GM19099 (cell line): Measurements from ENCODE around the gene ARSD.

ENCODE experiments used
- POLR2A ChIP-seq: IDR thresholded peaks from 3 replicates; pipeline ENCODE4 v1.6.1; 2011; ENCODE audit warnings: low read depth; ENCODE audit not compliant: insufficient read length; ENCODE audit errors: extremely low read depth

Gene ARSD

DNA sequence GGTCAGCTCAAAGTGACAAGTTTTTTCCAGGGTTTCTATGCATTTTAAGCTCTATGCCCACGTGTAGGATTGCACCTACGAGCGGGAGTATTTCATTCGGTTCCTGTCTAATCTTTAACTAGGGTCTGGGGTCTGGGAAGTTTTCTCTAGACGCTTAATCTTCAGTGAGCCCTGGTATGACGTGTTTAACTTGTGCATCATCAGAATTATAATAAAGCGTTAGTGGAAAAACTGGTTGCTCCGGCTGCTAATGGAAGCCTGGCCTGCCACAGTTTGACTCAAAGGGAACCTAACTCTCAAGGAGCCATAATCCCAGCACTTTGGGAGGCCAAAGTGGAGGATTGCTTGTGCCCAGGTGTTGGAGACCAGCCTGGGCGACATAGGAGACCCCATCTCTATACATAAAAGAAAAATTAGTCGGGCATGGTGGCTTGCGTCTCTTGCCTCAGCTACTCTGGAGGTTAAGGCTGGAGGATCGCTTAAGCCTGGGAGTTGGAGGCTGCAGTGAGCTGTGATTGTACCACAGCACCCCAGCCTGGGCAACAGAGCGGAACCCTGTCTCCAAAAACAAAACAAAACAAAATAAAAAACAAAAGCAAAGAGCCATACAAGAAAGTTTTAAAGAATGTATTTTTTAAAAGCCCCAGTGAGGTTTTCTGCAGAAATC lies 30.2 kb downstream of the ARSD start:
- TF ChIP-seq POLR2A: no peak

DNA sequence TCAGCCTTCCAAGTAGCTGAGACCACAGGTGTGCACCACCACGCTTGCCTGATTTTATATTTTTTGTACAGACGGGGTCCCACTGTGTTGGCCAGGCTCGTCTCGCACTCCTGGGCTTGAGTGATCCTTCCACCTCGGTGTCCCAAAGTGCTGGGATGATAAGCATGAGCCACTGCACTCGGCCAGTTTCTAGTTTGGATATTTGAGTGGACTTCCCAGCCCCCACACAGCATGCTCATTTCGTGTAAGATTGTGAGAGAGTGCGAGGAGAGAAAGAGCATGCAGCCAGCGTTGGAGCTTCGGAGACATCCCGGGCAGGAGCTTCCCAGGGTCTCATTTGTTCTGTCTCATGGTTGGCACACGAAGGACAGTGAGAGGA lies 31.8 kb downstream of the ARSD start:
- TF ChIP-seq POLR2A: no peak

DNA sequence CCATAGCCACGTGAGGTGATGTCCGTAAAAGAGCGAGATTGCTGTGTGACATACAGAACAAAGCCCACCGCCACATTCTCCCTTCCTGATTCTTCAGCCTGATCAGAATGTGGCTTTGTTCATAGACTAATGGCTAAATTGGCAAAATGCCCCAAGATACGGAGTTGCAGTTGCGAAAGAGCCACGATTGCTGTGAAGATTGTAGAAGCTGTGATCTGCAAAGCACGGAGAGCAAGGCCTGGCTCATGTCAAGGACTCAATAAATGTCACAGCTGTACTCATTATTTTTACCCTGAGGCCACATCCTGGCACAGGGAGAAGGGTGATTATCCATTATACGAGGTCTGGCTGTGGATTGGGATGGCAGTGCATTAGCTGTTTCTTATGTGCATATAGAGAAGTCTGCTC lies 34.2 kb downstream of the ARSD start:
- no peak for TF ChIP-seq POLR2A

DNA sequence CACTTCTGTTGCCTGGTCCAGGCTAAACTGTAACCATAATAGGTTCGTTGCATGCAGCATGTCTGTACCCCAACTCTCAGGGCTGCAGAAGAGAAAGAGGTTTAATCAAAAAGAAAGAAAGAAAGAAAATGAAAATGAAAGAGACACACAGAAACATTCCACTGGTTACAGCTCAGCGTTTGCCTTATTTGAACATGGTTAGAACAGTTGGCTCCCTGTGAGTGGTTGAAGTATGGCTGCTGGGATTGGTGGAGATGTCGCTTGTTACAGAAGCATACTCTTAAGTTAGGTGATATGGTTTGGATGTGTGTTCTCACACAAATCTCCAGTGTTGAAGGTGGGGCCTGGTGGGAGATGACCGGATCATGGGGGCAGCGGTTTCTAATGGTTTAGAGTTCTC lies 36.3 kb downstream of the ARSD start:
- TF ChIP-seq POLR2A: no peak

DNA sequence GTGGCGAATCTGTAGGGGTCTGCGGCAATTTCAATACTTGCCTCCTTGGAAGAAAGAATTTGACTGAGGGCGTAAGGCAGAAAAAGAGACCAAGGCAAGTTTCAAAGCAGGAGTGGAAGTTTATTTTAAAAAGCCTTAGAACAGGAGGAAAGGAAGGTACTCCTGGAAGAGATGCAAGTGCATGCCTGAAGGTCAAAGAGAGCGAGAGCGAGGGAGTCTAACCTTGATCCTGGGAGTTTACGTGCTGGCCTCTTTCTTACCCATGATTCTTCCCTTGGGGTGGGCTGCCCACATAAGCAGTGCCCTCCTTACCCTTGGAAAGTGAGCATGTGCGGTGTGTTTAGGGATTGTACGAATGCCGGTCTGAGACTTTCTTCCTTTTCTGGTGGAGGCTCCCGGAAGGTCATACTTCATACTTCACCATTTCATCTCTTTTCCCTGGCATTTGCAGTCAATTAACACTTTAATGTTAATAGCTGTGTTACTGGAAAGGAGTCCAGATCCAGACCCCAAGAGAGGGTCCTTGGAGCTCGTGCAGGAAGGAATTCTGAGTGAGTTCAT lies 40.0 kb downstream of the ARSD start:
- no peak for TF ChIP-seq POLR2A

DNA sequence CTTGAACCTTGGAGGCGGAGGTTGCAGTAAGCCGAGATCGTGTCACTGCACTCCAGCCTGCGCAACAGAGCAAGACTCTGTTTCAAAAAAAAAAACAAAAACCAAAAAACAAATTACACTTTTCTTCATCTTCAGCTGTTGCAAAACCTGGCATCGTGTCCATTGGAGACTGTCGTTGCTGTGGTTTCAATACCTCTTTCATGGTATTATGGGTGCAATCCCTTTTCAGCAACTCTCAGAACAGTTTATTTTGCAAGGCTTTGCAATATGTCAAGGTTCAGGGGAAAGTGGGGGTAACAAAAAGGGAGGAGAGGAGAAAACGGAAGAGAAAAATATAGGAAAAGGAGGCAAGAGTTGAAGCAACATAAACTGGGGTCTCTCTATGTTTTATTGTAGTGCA lies 40.8 kb downstream of the ARSD start:
- TF ChIP-seq POLR2A: no peak

DNA sequence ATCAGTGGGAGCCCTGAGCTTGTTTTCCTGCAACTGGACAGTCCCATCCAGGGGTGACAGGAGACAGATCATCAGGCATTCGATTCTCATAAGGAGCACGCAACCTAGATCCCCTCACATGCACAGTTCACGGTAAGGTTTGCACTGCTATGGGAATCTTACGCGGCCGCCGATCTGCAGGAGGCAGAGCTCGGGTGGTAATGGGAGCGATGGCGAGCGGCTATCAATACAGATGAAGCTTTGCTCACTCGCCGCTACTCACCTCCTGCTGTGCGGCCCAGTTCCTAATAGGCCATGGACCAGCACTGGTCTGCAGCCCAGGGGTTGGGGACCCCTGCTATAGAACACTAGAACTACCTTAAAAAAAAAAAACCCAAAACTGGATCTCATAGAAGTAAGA lies 45.4 kb downstream of the ARSD start:
- TF ChIP-seq POLR2A: no peak

DNA sequence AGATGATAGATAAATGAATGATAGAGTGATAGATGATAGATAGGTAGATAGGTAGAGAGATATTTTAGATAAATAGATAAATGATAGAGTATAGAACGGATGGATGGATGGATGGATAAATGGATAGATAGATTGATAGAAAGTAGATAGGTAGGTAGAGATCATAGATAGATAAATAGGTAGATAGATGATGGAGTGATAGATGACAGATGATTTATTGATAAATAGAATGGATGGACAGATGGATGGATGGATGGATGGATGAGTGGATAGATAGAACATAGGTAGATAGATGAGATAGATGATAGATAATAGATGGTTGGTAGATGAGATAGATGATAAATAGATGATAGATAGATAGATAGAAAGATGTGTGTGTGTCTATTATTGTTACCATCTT lies 49.5 kb downstream of the ARSD start:
- TF ChIP-seq POLR2A: no peak

DNA sequence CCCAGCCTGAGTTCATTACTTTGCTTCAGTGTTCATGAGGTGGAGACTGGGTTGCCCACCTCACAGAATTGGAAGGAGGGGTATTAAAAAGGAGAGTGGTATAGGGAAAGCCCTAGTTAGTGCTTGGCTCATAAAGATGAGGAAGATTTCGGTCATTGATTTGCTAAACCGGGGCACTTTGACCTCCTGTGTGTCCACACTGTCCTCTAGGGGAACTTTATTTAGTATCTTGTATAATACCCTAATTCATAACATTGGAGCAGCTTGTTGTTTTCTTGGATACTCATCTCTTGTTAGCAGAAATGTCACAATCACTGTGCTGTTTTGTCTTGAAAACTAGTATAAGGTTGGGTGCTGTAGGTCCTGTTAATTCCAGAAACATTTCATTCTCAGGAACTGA lies 50.6 kb downstream of the ARSD start:
- no peak for TF ChIP-seq POLR2A

DNA sequence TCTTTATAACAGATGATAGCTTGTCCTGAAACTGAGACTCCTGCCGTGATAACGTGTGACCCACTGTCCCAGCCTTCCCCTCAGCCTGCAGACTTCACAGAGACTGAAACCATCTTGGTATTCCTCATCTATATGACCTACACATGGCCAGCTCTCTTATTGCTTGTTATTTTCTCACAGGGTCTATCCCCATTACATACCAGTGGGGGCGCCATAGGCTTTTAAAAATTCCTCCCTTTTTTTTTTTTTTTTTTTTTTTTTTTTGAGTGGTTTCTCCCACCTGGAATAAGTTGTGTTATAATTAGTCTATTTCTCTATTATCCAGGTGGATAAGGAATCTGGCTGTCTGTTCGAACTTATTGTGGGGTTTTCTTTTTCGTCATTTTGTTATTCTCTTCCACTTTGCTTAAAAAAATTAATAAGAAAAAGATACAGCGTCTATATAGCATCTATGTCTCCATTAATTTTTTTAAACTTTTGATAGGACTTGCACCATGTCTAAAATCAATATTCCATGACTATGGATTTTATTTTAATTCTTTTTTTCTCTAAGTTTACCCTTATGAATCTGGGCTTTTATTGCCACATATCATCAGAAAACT lies 53.2 kb downstream of the ARSD start:
- no peak for TF ChIP-seq POLR2A

DNA sequence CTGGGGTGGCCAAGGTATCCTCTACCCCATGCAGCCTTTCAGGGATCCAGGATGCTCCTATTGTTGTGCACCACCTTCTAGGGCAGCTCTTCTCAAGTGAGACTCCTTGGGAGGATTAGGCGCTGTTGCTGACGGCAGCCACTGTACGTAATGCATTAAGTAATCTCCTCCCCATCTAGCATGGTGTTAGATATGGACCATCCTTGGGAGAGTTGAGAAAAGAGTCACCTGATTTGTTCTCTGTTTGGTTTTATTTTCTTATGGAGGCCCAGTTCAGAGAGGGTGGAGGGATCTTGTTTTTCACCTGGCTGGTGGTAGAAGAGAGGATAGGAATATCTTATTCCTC lies 54.0 kb downstream of the ARSD start:
- no peak for TF ChIP-seq POLR2A

DNA sequence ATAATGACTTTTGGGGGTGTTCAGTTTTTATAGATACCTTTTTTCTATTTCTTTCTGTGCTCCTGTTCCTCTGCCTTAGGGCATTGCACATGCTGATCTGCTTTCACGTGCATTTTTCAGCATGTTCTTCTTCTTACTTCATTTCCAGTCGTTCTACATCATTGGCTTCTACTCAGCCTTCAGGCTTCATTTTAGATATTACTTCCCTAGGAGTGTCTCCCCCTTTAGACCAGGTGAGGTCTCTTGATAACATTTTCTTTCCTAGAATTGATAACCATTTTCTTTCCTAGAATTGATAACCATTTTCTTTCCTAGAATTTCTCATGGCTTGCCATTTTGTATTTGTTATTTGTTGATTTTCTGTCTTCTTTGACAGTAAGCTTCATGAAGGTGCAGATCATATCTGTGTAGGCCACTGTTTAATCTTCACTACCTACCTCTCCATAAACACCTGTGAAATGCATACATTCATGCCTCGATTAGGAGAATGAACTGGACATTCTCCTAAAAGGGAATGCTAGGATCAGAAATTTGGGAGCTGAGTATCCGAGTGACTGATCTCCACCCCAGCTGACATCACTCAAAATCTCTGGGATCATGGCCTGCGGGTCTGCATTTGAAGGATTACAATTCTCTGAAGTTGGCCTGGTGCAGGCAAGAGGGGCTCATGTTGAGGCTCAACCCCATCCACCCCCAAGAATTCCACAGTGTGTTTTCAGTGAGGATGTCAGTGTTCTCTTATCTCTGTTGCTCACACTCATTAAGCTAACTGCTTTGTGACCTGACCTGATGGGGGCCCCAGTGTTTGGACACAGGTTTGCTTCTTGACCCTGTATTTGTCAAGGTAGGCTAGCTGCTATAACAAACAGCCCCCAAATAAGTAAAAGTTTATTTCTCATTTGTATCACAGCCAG lies 54.7 kb downstream of the ARSD start:
- no peak for TF ChIP-seq POLR2A

DNA sequence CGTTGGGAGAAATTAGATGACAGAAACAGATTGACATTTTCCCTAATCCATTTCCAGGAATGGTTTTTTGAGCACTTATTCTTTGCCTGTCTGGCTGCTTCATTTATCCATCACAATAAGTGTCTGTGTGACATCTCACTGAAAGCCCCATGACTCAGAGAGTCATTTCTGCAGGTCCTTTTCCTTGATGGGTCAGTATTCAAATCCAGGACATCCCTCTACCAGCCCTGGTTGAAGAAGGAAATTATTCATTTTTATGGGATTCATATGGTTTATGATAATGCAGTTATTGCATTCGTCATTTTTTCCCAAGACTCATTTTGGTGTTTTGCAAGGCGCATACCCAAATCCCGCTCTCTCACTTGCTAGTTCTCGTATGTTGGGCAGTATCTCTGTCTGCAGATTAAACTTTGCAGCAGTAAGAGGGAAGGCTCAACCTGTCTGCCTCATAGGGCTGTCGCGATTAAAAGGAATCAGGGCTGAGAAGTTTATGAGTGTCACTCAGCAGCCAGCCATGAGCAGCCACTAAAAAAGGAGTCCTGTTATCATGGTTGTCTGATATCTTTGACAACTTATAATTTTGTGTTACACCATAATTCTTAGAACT lies 56.4 kb downstream of the ARSD start:
- TF ChIP-seq POLR2A: no peak

DNA sequence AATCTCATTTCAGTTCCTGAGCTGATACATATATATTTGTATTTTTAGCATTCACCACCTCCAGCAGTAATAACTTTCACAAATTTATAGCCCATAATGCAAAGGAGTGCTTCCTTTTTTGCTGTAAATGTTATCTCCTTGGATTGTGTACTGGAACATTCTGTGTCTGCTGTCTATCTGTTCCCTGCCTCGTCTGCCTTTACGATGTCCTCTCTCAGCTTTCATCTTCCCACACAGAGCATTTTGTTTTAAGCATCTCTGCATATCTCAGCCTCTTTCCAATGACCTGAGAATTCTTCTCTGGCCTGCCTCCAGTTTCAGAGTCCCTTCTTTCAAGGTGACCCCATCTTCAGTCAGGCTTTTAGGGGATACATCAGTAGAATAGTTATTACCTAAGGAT lies 57.3 kb downstream of the ARSD start:
- no peak for TF ChIP-seq POLR2A

DNA sequence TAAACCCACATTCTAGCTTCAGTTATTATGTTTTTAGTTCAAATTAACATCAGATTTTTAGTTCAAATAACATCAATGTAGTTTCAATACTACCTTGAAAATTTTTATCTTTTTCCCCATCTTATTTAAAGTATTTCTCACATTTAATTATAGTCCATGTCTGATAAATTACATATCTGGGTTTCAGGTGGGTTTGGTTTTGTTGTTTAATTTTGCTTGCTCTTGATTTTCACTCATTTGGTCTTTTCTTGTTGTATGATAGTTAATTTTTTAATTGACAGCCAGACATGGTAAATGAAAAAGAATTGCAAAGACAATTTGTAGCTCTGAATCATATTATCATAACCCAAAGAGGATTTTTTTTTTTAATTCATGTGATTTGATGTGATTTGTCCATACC lies 58.5 kb downstream of the ARSD start:
- TF ChIP-seq POLR2A: no peak
